Activated T-helper 1 cell treated with anti-CD3 and anti-CD28 coated beads, Interleukin-2, amount 50 U/mL, for 16 hours (primary cell): ENCODE data around the gene SERPINB11.
"Not testable (repeated sequence)": the region's sequence is repeated elsewhere in the genome, so short reads cannot be mapped to it uniquely, and the experiment has no call there.

ENCODE experiments used
- DNase-seq, 2 donors: peaks; one replicate each; pipeline ENCODE4 v3.0.0-alpha.2; 2020; ENCODE audit warnings: low read depth in 1 of 2, low spot score in 1 of 2

SERPINB11 gene

GRCh38 chr18:63725682-63726480 is 23.1 kb downstream of the SERPINB11 start:
- DNase-seq = no peak

GRCh38 chr18:63730773-63731172 is 28.0 kb downstream of the SERPINB11 start:
- no peak for DNase-seq

GRCh38 chr18:63731215-63731614 is 28.5 kb downstream of the SERPINB11 start:
- DNase-seq = no peak

- DNase-seq = no peak
Measured at GRCh38 chr18:63736876-63737275, 34.1 kb downstream of the SERPINB11 start.

- no peak for DNase-seq
Measured at GRCh38 chr18:63741769-63742168, 39.0 kb downstream of the SERPINB11 start.

- DNase-seq = no peak
Measured at GRCh38 chr18:63747006-63747405, 44.2 kb downstream of the SERPINB11 start.

- DNase-seq = no peak
Measured at GRCh38 chr18:63749489-63749888, 46.7 kb downstream of the SERPINB11 start.

- DNase-seq = no peak
Measured at GRCh38 chr18:63752636-63753035, 49.9 kb downstream of the SERPINB11 start.

- DNase-seq = no peak
Measured at GRCh38 chr18:63753676-63754075, 50.9 kb downstream of the SERPINB11 start.

- no peak for DNase-seq
Measured at GRCh38 chr18:63757541-63757940, 54.8 kb downstream of the SERPINB11 start.

GRCh38 chr18:63758615-63759240 is 56.0 kb downstream of the SERPINB11 start:
- DNase-seq = no peak

GRCh38 chr18:63759786-63760185 is 57.0 kb downstream of the SERPINB11 start:
- not testable (repeated sequence) for DNase-seq

- no peak for DNase-seq
Measured at GRCh38 chr18:63762518-63762917, 59.8 kb downstream of the SERPINB11 start.

GRCh38 chr18:63763831-63764600 is 61.3 kb downstream of the SERPINB11 start:
- no peak for DNase-seq

- DNase-seq = no peak
Measured at GRCh38 chr18:63765837-63766236, 63.1 kb downstream of the SERPINB11 start.
